NCI-H1694 treated with DMSO at 0.1 percent for 48 hours (cell line): ENCODE data around the gene CA9.

Experiments
- DNase-seq: peaks from one replicate; lab custom pipeline; 2025; lab: John Stamatoyannopoulos, UW

Gene CA9

DNA sequence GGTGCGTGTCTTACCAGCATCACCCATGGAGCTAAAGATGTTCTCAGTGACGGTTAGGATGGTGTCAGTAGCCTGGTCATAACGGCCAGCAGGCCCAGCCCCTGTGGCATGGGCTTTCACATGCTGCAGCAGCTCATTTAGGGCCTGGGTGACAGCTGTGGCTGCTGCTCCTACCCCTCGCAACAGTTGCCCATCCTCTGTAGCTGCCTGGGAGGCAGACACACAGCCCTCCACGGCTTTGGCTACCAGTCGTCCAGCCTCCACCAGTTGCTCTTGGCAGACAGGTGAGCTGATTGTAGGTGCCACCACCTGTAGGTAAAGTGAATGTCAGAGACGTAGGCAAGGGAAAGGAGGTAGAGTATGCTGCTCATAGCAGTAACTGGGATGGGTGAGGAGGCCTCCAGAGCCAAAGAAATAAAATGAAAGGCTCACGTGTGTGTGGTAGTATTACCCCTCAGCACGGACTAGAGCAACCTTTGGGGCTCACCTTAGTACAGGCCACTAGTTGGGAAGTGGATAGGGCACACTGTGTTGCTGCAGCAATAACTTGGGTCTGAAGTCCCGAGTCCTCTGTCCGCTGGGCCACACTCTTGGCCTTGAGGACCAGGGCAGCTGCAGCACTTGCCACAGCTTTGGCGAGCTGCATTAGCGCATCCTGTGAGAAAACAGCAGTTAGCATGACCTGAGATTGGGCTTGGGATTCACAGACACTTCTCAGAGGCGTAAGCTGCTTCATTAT lies 43.6 kb downstream of the CA9 start:
- DNase-seq = no peak

- DNase-seq = no peak
Measured at GRCh38 chr9:35718721-35719511, 45.2 kb downstream of the CA9 start.

DNA sequence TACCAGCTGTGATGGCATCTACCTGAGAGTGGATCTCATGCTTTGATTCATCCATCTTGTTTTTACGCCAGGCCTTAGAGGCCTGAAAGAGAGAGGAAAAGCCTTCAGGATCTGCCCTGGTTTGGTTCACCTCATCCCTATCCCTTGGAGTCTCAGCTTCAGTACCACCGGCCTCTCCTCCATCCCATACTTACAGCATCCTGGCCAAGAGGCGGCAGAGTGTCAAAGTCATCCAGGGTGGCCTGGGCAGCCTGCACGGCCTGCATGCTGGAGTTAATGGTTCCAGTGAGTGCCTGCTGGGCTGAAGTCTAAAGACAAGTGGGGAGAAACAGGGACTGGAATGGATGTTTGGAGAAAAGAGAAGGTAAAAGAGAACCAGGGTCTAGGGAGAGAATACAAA lies 45.8 kb downstream of the CA9 start:
- DNase-seq = no peak

DNA sequence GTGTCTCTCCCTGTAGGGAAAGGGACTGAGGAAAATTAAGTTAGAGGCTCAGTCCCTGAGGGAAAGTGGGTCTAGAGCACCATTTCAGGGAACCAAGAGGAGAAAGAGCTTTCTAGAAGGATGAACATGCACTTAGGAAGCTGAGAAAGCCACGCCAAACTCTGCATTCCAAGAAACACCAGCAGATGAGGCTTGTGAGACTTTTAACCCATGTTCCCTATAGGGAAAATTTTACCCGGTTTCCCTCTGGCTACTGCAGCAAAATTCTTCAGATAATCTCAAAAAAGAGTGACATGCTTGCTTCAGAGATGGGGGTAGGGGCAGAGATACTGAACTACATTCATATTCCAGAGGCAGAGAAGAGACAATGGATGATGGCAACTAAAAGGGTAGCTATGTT lies 49.7 kb downstream of the CA9 start:
- no peak for DNase-seq

GRCh38 chr9:35723908-35724307 lies 50.2 kb downstream of the CA9 start:
- no peak for DNase-seq

GRCh38 chr9:35725362-35725761 lies 51.6 kb downstream of the CA9 start:
- no peak for DNase-seq

- no peak for DNase-seq
Measured at GRCh38 chr9:35726931-35727330, 53.2 kb downstream of the CA9 start.

- no peak for DNase-seq
Measured at GRCh38 chr9:35727676-35728040, 53.9 kb downstream of the CA9 start.

DNA sequence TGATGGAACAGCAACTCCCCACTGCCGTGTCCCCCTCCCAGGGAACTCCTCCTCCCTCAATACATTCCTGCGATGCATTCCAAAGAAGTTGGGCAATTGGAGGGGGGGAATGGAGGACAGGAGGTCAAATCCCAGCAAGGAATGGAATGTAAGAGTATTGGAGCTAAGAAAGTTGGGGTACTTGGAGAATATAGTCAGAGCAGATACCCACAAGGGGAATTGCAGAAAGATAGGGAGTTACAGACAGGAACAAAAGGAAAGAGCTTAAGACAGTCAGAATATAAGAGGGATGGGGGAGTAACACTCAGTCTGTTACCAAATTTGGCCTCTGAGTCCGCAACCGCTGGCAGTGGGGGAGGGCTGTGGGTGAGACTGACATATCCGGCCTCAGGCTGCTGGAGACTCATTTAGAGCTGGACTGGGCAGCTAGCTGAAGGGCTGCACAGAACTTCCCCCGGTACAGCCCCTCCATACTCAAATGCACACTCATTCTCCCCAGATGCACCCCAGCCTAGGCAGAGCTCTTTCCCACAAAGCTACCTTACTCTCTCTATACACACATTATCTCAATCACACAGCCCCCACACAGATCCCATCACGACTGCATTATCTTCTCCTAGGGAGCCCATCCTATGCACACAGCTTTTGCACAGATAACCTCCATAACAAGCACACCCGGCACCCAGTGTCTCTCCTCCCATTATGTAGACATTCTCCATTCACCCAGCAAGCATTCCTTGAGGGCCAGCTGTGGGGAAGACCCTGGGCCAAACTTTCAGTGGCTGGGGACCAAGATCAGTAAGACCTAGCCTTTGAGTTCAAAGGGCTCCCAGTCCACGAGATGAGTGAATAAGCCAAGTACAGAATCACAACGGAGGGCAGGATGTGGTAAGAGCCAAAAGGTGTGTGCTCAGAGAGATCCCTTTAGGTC lies 54.6 kb downstream of the CA9 start:
- no peak for DNase-seq

- DNase-seq = no peak
Measured at GRCh38 chr9:35729101-35729500, 55.4 kb downstream of the CA9 start.

DNA sequence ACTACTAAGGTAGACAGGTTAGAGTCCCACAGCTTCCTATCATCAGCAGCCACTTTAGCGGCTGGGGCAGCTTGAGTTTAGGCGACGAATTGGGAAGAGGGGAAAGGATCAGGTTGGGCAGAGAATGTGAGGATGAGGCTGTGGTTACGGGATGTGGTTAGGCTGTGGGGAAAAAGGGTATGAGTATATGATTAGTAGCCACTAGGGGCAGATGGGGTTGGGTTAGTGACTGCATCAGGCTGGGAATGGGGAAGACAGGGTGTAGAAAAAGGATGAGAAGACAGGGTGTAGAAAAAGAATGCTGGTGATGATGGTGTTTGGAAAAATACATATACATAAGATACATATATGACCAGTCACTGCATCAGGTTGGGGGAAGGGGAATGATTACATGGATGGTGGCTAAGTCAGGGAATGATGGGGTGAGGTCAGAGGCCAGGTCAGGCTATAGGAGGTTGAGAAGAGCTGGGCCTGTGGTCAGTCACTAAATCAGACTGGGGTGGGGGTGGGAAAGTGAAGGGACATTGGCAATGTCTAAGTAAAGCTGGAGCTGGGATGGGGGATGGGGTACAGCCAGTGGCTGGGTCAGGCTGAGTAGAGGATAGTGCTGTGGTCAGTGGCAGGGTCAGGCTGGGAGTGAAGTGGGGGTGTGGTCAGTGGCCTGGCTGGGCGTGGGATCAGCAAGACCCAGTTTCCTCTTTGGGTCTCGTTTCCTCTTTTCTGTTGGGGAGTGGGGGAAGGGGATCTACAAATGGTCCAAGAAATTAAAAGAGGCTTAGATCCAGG lies 56.2 kb downstream of the CA9 start:
- peak; percentile 52 for DNase-seq

- DNase-seq = no peak
Measured at GRCh38 chr9:35730486-35730854, 56.7 kb downstream of the CA9 start.
